Thoracic aorta (tissue), 2 donors: Measurements from ENCODE around the gene PCDH1. TPM values are rescaled to one million over a fixed set of nuclear protein-coding genes. Genes with fewer than 3 reads are reported as not detected.
A peak's percentile ranks its signal among the peaks of the same experiment; 100 is the strongest.

Source experiments
- ATAC-seq: fragments of 150-250 bp; one replicate; pipeline ENCODE4 v1.8.0; 2017; ENCODE audit warnings: low read depth; ENCODE audit not compliant: insufficient number of reproducible peaks, low FRiP score
- DNase-seq: peaks from one replicate; pipeline ENCODE4 v3.0.0-alpha.2; 2020; ENCODE audit warnings: low spot score
- H3K27ac ChIP-seq, 2 donors: fragments of 200-600 bp; sonication (generic); 1 replicate in 1 of 2; 2 replicates in 1 of 2; pipeline ENCODE4 v1.5.1; 2016; ENCODE audit warnings: mild to moderate bottlenecking in 2 of 2, moderate library complexity in 2 of 2
- H3K27me3 ChIP-seq: fragments of 200-600 bp; sonication (generic); replicated peaks from 2 replicates; pipeline ENCODE4 v1.6.0; 2016; ENCODE audit warnings: mild to moderate bottlenecking; ENCODE audit not compliant: insufficient read depth
- H3K36me3 ChIP-seq: fragments of 200-600 bp; sonication (generic); one replicate; pipeline ENCODE4 v1.5.1; 2016
- H3K4me1 ChIP-seq, 2 donors: fragments of 200-600 bp; sonication (generic); 1 replicate in 1 of 2; 2 replicates in 1 of 2; pipeline versions ENCODE4 v1.5.1 to v1.6.0; 2016; ENCODE audit warnings: low read depth in 2 of 2, mild to moderate bottlenecking in 1 of 2; ENCODE audit not compliant: control insufficient read depth in 1 of 2
- H3K4me3 ChIP-seq: fragments of 200-600 bp; sonication (generic); 2 replicates; pipeline ENCODE4 v1.5.1; 2016; ENCODE audit warnings: mild to moderate bottlenecking
- H3K9me3 ChIP-seq: fragments of 200-600 bp; sonication (generic); 2 replicates; pipeline ENCODE4 v1.5.1; 2016
- total RNA-seq, 2 donors: library from RNA; depleted of rRNA; stranded (reverse); fragments of >200 nt; gene quantifications; one replicate each; pipeline versions ENCODE4 v1.1.0 to v1.2.3, GENCODE V29; 2016
- TF ChIP-seq, protein P1 (sequence below): fragments of 200-600 bp; sonication (generic); IDR thresholded peaks from one replicate; pipeline ENCODE4 v1.5.1; 2019; ENCODE audit warnings: antibody characterized with exemption

PCDH1 gene
- total RNA-seq, 2 donors from 2014 or later: 24.6 to 43.4 TPM

DNA sequence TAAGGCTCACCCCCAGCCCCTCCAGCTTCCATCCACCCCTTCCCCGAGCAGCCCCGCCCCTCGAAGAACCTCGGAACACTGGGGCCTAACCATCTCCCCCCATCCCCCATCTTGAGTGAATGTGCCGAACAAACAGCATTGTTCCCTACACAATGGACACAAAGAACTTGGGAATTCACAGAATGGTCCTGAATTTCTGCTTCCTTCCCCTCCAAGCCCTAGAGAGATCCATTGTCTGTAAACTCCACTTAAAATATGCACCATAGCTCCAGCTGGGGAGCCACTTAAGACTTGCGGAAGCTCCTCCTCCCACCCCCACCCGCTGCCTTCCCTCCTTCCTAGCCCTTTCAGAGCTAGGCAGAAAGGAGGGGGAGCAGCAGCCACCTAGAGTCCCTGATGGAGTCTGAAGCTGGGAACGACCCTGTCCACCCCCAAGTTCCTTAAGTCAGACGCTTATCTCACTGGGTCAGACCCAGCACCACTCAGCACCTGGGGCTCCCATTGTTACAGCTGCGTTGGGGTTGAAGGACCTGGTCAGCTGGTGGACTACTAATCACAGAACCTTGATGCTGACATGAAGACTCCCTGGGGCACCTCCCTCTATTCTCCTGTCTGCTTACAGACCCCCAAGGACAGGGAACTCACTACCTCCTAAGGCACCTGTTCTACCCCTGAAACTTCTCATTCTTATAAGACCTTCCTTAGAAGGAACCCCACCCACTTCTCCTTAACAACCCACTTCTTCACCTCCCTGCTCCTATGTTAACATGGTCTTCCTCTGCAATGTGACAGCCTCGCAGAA is 61.4 kb downstream of the PCDH1 start:
- Histone ChIP-seq H3K4me3 (no peak overlapping the region), H3K9me3 (no peaks in the 10 kb centered on the region), H3K27ac (no peak overlapping the region), H3K27me3 (no peaks in the 10 kb centered on the region), H3K36me3 (no peaks in the 10 kb centered on the region), H3K4me1 (peaks cover 0 to 3% of the 10 kb centered on the region in 2 donors)
- TF ChIP-seq, protein P1, sequence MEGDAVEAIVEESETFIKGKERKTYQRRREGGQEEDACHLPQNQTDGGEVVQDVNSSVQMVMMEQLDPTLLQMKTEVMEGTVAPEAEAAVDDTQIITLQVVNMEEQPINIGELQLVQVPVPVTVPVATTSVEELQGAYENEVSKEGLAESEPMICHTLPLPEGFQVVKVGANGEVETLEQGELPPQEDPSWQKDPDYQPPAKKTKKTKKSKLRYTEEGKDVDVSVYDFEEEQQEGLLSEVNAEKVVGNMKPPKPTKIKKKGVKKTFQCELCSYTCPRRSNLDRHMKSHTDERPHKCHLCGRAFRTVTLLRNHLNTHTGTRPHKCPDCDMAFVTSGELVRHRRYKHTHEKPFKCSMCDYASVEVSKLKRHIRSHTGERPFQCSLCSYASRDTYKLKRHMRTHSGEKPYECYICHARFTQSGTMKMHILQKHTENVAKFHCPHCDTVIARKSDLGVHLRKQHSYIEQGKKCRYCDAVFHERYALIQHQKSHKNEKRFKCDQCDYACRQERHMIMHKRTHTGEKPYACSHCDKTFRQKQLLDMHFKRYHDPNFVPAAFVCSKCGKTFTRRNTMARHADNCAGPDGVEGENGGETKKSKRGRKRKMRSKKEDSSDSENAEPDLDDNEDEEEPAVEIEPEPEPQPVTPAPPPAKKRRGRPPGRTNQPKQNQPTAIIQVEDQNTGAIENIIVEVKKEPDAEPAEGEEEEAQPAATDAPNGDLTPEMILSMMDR: no peak
- no peak for DNase-seq
- ATAC-seq: no peak

DNA sequence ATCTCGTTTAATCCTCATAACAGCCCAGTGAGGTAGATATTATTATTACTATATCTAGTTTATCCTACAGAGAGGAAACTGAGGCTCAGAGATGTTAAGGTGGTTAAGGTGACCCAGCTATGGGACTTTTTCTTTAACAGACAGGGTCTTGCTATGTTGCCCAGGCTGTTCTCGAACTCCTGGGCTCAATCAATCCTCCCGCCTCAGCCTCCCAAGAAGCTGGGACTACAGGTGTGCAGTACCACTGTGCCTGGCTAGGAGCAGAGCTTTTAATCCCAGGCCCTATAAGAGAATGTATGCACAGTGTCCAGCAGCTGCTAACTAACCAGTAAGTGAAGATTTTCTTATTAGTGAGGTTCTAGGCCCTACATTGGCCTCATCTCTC is 62.4 kb downstream of the PCDH1 start:
- Histone ChIP-seq H3K4me3 (no peak overlapping the region), H3K27ac (no peak overlapping the region), H3K9me3 (no peaks in the 10 kb centered on the region), H3K27me3 (no peaks in the 10 kb centered on the region), H3K4me1 (peaks cover 2 to 6% of the 10 kb centered on the region in 2 donors), H3K36me3 (no peaks in the 10 kb centered on the region)
- no peak for DNase-seq
- no peak for ATAC-seq
- TF ChIP-seq, protein P1: no peak

DNA sequence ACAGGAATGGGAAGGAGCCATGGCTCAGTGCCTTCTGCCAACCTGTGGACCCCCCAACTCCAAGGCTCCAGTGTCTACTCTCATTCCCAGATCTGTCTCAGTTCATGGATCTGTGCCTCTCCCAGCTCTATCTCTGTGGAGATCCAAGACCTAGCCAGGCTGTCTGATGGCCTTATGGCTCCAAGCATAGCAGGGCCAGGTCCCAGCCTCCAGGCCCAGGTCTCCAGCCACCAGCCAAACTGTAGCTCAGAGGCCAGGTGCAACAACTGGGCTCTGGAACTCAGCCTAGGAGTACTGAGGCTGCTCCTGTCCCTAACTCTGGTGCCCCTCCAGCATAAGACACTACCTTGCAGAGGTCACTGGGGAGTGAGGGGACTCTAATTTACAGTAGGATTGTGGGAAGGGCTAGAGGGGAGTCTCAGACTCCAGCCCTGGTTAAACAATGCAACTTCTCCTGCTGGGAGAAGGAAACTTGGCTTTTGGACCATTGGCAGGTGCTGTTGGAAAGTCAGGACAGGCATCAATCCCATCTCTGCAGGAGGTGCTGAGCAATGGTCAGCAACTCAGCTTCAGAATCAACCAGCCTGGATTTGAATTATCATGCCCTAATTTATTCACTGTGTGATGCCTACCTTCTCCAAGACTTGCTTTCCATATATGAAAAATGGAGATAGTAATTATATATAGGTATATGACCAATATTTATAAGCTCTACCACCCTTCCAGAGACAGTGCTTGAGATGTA is 63.0 kb downstream of the PCDH1 start:
- Histone ChIP-seq H3K27ac (no peak overlapping the region), H3K9me3 (no peaks in the 10 kb centered on the region), H3K4me1 (peaks cover 2 to 6% of the 10 kb centered on the region in 2 donors), H3K27me3 (no peaks in the 10 kb centered on the region), H3K36me3 (no peaks in the 10 kb centered on the region), H3K4me3 (no peak overlapping the region)
- TF ChIP-seq, protein P1: no peak
- DNase-seq (no peak), ATAC-seq (no peak)

DNA sequence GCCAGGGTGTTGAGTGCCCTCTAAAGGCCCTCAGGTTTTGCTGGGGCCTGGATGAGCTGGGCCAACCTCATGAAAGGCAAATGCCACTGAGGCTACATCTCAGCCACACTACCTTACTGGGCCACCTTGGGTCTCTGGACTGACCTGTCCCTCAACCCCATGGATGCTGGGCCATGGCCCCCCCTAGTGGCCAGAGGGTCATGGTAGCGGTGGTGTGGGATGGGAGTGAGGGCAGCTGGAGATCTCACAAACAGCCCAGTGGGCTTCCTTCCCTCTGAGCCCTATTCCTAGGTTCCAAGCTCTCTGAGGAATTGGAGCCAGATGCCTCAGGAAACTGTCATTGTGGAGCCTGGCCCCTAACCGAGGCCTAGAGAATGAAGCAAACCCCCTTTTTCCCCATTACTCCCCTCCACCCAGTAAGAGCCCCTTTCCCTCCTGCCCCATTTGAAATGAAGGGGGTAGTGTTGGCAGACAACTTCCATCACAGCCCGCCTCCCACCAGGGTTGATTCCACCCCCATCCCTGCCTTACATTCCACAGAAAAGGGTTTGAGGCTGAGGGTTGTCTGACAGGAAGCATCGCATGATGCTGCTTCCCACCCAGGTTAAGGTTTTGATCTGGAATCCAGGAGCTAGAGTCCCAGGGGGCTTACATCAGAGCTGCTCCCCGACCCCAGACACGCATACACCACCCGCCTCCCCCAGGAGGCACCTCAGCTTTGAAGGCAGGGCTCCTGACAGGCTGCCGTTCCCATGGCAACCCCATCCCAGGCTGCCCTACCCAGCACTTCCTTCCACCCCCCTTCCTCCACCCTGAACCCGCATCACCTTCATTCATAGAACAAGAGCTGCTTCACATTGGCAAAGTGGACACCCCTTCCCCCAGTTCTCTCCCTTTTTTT is 63.9 kb downstream of the PCDH1 start:
- Histone ChIP-seq H3K27me3 (no peaks in the 10 kb centered on the region), H3K27ac (no peak overlapping the region), H3K4me3 (no peak overlapping the region), H3K36me3 (no peaks in the 10 kb centered on the region), H3K9me3 (no peaks in the 10 kb centered on the region), H3K4me1 (peaks cover 2 to 6% of the 10 kb centered on the region in 2 donors)
- no peak for DNase-seq
- TF ChIP-seq, protein P1: peak; percentile 28
- ATAC-seq: no peak
